HepG2 (cell line): Measurements from ENCODE around the gene KDM7A. TPM values are rescaled to one million over a fixed set of nuclear protein-coding genes. Genes with fewer than 3 reads are reported as not detected.

Experiments used
- CHD2 ChIP-seq: IDR thresholded peaks from 2 replicates; pipeline ENCODE4 v1.6.1; 2011; ENCODE audit warnings: low read depth, low read length, improper control_type of control experiment
- ETV6 ChIP-seq: sonication (generic); formaldehyde crosslinking; conservative IDR thresholded peaks from 2 replicates; pipeline ENCODE4 v1.4.0; 2020; ENCODE audit warnings: missing genetic modification reagents
- HOXA3 ChIP-seq: sonication (generic); formaldehyde crosslinking; IDR thresholded peaks from 2 replicates; pipeline ENCODE4 v1.5.0; 2020; ENCODE audit warnings: missing genetic modification reagents
- IRF2 ChIP-seq: IDR thresholded peaks from 2 replicates; pipeline ENCODE4 v1.6.1; 2018; ENCODE audit warnings: missing genetic modification reagents, missing compliant biosample characterization
- MLX ChIP-seq: IDR thresholded peaks from 2 replicates; pipeline ENCODE4 v1.6.1; 2016
- MTA1 ChIP-seq: sonication (generic); formaldehyde crosslinking; IDR thresholded peaks from 2 replicates; pipeline ENCODE4 v1.4.0; 2020; ENCODE audit warnings: missing genetic modification reagents, mild to moderate bottlenecking, borderline replicate concordance
- NFKB2 ChIP-seq: sonication (generic); formaldehyde crosslinking; IDR thresholded peaks from 2 replicates; pipeline ENCODE4 v1.4.0; 2020; ENCODE audit warnings: missing genetic modification reagents, borderline replicate concordance
- PCBP2 ChIP-seq: fragments of 200-400 bp; formaldehyde crosslinking; optimal IDR thresholded peaks from 2 replicates; pipeline ENCODE3; 2018; ENCODE audit warnings: low read length, low read depth; ENCODE audit not compliant: poor library complexity, severe bottlenecking
- TP53 ChIP-seq: sonication (generic); formaldehyde crosslinking; conservative IDR thresholded peaks from 2 replicates; pipeline ENCODE4 v1.4.0; 2020; ENCODE audit warnings: missing genetic modification reagents
- ZHX1 ChIP-seq: sonication (generic); formaldehyde crosslinking; IDR thresholded peaks from 2 replicates; pipeline ENCODE4 v1.8.1; 2022; ENCODE audit warnings: low read depth, mild to moderate bottlenecking, missing genetic modification reagents
- ZKSCAN5 ChIP-seq: sonication (generic); formaldehyde crosslinking; IDR thresholded peaks from 2 replicates; pipeline ENCODE4 v1.5.1; 2020; ENCODE audit warnings: mild to moderate bottlenecking, missing genetic modification reagents
- ZNF280B ChIP-seq: sonication (generic); formaldehyde crosslinking; IDR thresholded peaks from 2 replicates; pipeline ENCODE4 v1.5.0; 2020; ENCODE audit warnings: missing genetic modification reagents, mild to moderate bottlenecking, borderline replicate concordance
- ZNF549 ChIP-seq: sonication (generic); formaldehyde crosslinking; IDR thresholded peaks from 2 replicates; pipeline ENCODE4 v1.5.0; 2020; ENCODE audit warnings: missing genetic modification reagents
- ZNF558 ChIP-seq: sonication (generic); formaldehyde crosslinking; IDR thresholded peaks from 2 replicates; pipeline ENCODE4 v1.9.0; 2022; ENCODE audit warnings: mild to moderate bottlenecking, missing genetic modification reagents, borderline replicate concordance
- ZNF687 ChIP-seq: sonication (generic); formaldehyde crosslinking; IDR thresholded peaks from 2 replicates; pipeline ENCODE4 v1.5.1; 2020; ENCODE audit warnings: mild to moderate bottlenecking, missing genetic modification reagents, moderate library complexity
- ZNF777 ChIP-seq: sonication (generic); formaldehyde crosslinking; IDR thresholded peaks from 2 replicates; pipeline ENCODE4 v1.4.0; 2020; ENCODE audit warnings: missing genetic modification reagents
- ZSCAN12 ChIP-seq: sonication (generic); formaldehyde crosslinking; IDR thresholded peaks from 2 replicates; pipeline ENCODE4 v1.9.0; 2021; ENCODE audit warnings: mild to moderate bottlenecking, missing genetic modification reagents
- polyA plus RNA-seq, 8 experiments: library from polyadenylated mRNA; depleted of rRNA in 3 of 8; stranded (reverse) in 7 of 8; unstranded in 1 of 8; fragments of >200 nt; fragmentation: Illumina TruSeq in 4 of 8; extraction: Trizol in 4 of 8; gene quantifications; 2 replicates each; pipeline versions ENCODE4 v1.2.1 to v1.2.3, GENCODE V29; 2011 to 2016; ENCODE audit warnings: low read depth in 4 of 8, missing spikeins in 1 of 8, mixed read lengths in 1 of 8; ENCODE audit not compliant: insufficient read depth in 1 of 8
- total RNA-seq, 5 experiments: library from RNA; depleted of rRNA; stranded (reverse); fragments of >200 nt; fragmentation: Illumina TruSeq; extraction: Trizol; gene quantifications; 2 replicates each; pipeline ENCODE4 v1.2.3, GENCODE V29; 2016; ENCODE audit warnings: low read depth in 1 of 5

KDM7A gene
- total and polyA plus RNA-seq, 2 of the 13 experiments (the other 11 are each of a cell fraction or from before 2014, with no cell fraction given): 10.8 to 16.8 TPM

GRCh38 chr7:140049339-140050024, 127.3 kb downstream of the KDM7A start (continued):
- TF ChIP-seq HOXA3 (CRISPR knock-in tag) (peak; percentile 87), ZSCAN12 (CRISPR knock-in tag) (no peak), ZNF777 (CRISPR knock-in tag) (peak; percentile 55; the same call in 1 of the 2 replicates), IRF2 (CRISPR knock-in tag) (peak; percentile 97), NFKB2 (CRISPR knock-in tag) (no peak), ZNF558 (CRISPR knock-in tag) (no peak), ZHX1 (peak; percentile 90), CHD2 (no peak), TP53 (CRISPR knock-in tag) (0 out of 2 replicates have a peak, but pooled peaks have one; percentile 22), ZNF280B (CRISPR knock-in tag) (no peak), MLX (peak; percentile 83; the same call in 1 of the 2 replicates), ZNF549 (no peak), MTA1 (CRISPR knock-in tag) (peak; percentile 89; the same call in 1 of the 2 replicates), PCBP2 (no peak), ZKSCAN5 (CRISPR knock-in tag) (no peak), ZNF687 (CRISPR knock-in tag) (peak; percentile 90), ETV6 (CRISPR knock-in tag) (peak; percentile 77)
